CD4-positive, CD25-positive, alpha-beta regulatory T cell (primary cell): ENCODE results near the gene CST2. TPM values are rescaled to one million over a fixed set of nuclear protein-coding genes. Genes with fewer than 3 reads are reported as not detected.
"Not testable (repeated sequence)": the region's sequence is repeated elsewhere in the genome, so short reads cannot be mapped to it uniquely, and the experiment has no call there.

Source experiments
- ATAC-seq, 2 donors: fragments of 150-1000 bp; cut with Tn5 transposase; one replicate each; pipeline ENCODE4 v1.10.0; 2021; ENCODE audit warnings: low read depth in 2 of 2, moderate number of reproducible peaks in 2 of 2, moderate library complexity in 1 of 2
- DNase-seq, 3 donors: peaks; one replicate each; pipeline versions ENCODE4 v3.0.0 to v3.0.0-alpha.2; 2012 to 2022; ENCODE audit warnings: mixed read lengths in 1 of 3
- H3K27ac ChIP-seq: one replicate; pipeline ENCODE4 v1.7.0; 2013; ENCODE audit warnings: mild to moderate bottlenecking, low read length; ENCODE audit not compliant: insufficient read depth, poor library complexity, severe bottlenecking
- H3K27me3 ChIP-seq: one replicate; pipeline ENCODE4 v1.7.0; 2013; ENCODE audit warnings: low read length; ENCODE audit not compliant: control insufficient read depth, insufficient read depth
- H3K36me3 ChIP-seq: one replicate; pipeline ENCODE4 v1.7.0; 2013; ENCODE audit warnings: mild to moderate bottlenecking, low read length, moderate library complexity; ENCODE audit not compliant: control insufficient read depth, insufficient read depth
- H3K4me1 ChIP-seq: 2 replicates; pipeline ENCODE4 v1.7.0; 2013; ENCODE audit warnings: mild to moderate bottlenecking, low read length; ENCODE audit not compliant: insufficient read depth, control insufficient read depth, poor library complexity, severe bottlenecking
- H3K4me3 ChIP-seq: one replicate; pipeline ENCODE4 v1.7.0; 2013; ENCODE audit warnings: low read depth, mild to moderate bottlenecking, low read length, moderate library complexity
- H3K9me3 ChIP-seq, 2 experiments: 1 replicate in 1 of 2; 2 replicates in 1 of 2; pipeline ENCODE4 v1.7.0; 2013; ENCODE audit warnings: low read length in 2 of 2, mild to moderate bottlenecking in 1 of 2, moderate library complexity in 1 of 2; ENCODE audit not compliant: control insufficient read depth in 2 of 2
- H3K27ac Mint-ChIP-seq, 3 donors: one replicate each; pipeline ENCODE4 v1.8.0; 2020 to 2022; ENCODE audit warnings: mild to moderate bottlenecking in 3 of 3, mixed read lengths in 3 of 3, moderate library complexity in 2 of 3
- H3K27me3 Mint-ChIP-seq: one replicate; pipeline ENCODE4 v1.8.0; 2022; ENCODE audit warnings: mild to moderate bottlenecking, mixed read lengths
- H3K36me3 Mint-ChIP-seq: one replicate; pipeline ENCODE4 v1.8.0; 2020; ENCODE audit warnings: mixed read lengths
- H3K4me1 Mint-ChIP-seq, 4 donors: one replicate each; pipeline ENCODE4 v1.8.0; 2020 to 2022; ENCODE audit warnings: mixed read lengths in 4 of 4, mild to moderate bottlenecking in 1 of 4
- H3K4me3 Mint-ChIP-seq, 4 donors: one replicate each; pipeline ENCODE4 v1.8.0; 2020 to 2022; ENCODE audit warnings: mild to moderate bottlenecking in 4 of 4, mixed read lengths in 4 of 4, moderate library complexity in 3 of 4
- H3K9me3 Mint-ChIP-seq, 7 donors: one replicate each; pipeline ENCODE4 v1.8.0; 2020 to 2022; ENCODE audit warnings: mixed read lengths in 7 of 7, mild to moderate bottlenecking in 3 of 7, moderate library complexity in 2 of 7
- polyA plus RNA-seq, 4 donors: library from polyadenylated mRNA; unstranded; fragments of 300-500 nt; fragmentation: Illumina TruSeq; gene quantifications; one replicate each; pipeline ENCODE4 v1.2.3, GENCODE V29; 2021
- total RNA-seq: library from RNA; stranded (reverse); gene quantifications from one replicate; pipeline ENCODE4 v1.2.3, GENCODE V29; 2022

The CST2 gene
- total and polyA plus RNA-seq, 5 donors from 2014 or later = not detected

DNA sequence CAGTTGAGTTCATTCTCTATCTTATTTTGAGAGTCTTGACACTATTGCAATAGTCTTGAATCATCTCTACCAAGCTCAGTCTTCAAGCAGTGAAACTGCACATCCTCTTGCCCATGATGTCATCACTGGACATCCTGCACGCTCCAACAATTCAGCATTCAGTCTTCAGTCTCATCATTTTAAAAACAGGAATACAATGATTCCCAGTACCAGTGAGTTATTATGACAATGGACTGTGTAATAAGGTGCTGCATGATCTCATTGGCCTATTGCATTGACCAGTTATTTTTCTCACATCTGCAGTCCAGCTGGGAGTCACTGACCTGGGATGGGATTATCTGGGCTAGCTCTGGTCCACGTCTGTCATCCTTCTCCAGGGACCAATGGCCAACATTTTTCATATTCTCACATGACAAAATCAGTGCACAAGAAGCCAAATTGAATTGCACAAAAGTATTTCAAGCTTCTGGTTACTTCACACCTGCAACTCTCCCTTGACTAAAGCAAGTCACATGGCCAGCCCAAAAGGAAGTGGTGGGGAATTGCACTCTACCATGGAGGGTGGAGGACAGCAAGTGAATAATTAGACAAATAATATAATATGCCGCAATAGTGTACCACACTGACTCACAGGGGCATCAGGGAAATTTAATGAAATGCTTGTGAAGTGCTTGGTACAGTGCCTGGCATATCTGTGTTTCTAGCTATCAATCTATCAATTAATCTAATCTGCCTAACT, 6.4 kb upstream of the CST2 start:
- H3K27ac ChIP-seq = no peak overlapping the region
- H3K27me3 ChIP-seq = no peaks in the 10 kb centered on the region
- DNase-seq = no peak
- H3K27ac Mint-ChIP-seq = no peak overlapping the region
- H3K36me3 Mint-ChIP-seq = no peaks in the 10 kb centered on the region
- H3K4me3 ChIP-seq = no peak overlapping the region
- no peaks in the 10 kb centered on the region for H3K36me3 ChIP-seq
- H3K4me3 Mint-ChIP-seq = no peak overlapping the region
- no peaks in the 10 kb centered on the region for H3K9me3 ChIP-seq
- peaks cover 0 to 2% (median 0%) of the 10 kb centered on the region in 7 donors for H3K9me3 Mint-ChIP-seq
- H3K4me1 Mint-ChIP-seq = no peaks in the 10 kb centered on the region
- H3K27me3 Mint-ChIP-seq = peaks cover 1% of the 10 kb centered on the region
- no peak for ATAC-seq
- H3K4me1 ChIP-seq = no peaks in the 10 kb centered on the region

- not testable (repeated sequence) for H3K27me3 ChIP-seq, ATAC-seq, H3K36me3 Mint-ChIP-seq, H3K36me3 ChIP-seq, H3K4me1 ChIP-seq, H3K27me3 Mint-ChIP-seq, H3K4me3 ChIP-seq, DNase-seq, H3K9me3 Mint-ChIP-seq, H3K27ac ChIP-seq, H3K4me1 Mint-ChIP-seq, H3K27ac Mint-ChIP-seq, H3K4me3 Mint-ChIP-seq, H3K9me3 ChIP-seq
Measured at GRCh38 chr20:23831961-23832360, 5.4 kb upstream of the CST2 start.

DNA sequence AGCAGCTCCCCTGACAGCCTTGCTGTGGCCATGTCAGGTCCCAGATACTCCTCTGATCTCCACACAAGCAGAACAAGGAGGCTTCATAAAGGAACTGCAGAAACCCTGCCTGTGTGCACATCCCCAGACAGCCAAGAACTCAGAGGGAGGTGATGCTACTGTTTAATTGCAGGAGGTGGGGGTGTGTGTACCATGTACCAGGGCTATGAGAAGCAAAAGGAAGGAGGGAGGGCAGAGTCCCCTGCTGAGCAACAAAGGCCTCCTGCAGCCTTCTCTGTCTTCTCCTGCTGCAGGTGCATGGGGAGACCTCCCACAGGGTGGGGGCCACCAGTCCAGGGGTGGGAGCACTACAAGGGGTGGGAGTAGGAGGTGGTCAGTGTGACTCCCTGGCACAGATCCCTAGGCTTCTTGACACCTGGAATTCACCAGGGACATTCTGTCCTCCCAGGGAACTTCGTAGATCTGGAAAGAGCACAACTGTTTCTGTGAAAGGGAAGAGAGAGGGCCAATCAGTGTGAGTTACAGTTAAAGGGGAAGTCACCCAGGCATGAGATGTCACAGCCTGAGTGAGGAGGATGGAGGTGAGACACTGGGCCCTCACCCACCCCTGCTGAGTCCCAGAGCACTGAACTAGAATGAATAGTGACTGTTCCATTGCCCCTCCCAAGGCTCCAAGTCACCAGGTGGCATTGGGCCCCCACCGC, 2.8 kb downstream of the CST2 start:
- H3K36me3 ChIP-seq = no peaks in the 10 kb centered on the region
- Mint-ChIP-seq H3K4me3 (no peak overlapping the region), H3K27ac (no peak overlapping the region), H3K4me1 (peaks cover 0 to 2% (median 0%) of the 10 kb centered on the region in 4 donors), H3K27me3 (no peaks in the 10 kb centered on the region), H3K36me3 (no peaks in the 10 kb centered on the region), H3K9me3 (peaks cover 0 to 1% (median 0%) of the 10 kb centered on the region in 7 donors)
- ATAC-seq = no peak
- H3K4me1 ChIP-seq = no peaks in the 10 kb centered on the region
- H3K9me3 ChIP-seq = no peaks in the 10 kb centered on the region
- no peaks in the 10 kb centered on the region for H3K27me3 ChIP-seq
- no peak overlapping the region for H3K4me3 ChIP-seq
- no peak overlapping the region for H3K27ac ChIP-seq
- DNase-seq = no peak

DNA sequence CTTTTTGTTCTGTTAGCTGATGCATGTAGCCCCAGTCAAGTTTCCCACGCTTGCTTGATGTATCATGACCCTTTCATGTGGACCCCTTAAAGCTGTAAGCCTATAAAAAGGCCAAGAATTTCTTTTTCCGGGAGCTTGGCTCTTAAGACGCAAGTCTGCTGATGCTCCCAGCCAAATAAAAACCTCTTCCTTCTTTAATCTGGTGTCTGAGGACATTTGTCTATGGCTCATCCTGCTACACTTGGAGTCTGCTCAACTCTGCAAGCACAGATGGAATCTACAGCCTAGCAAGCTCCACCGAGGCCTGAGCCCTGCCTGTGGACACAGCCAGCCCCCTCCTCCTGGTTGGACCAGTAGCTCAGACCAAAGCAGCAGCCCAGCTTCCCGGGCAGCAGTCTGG, 3.4 kb downstream of the CST2 start:
- Mint-ChIP-seq H3K27ac (no peak overlapping the region), H3K36me3 (no peaks in the 10 kb centered on the region), H3K9me3 (peaks cover 0 to 1% (median 0%) of the 10 kb centered on the region in 7 donors), H3K27me3 (no peaks in the 10 kb centered on the region), H3K4me1 (peaks cover 0 to 2% (median 0%) of the 10 kb centered on the region in 4 donors), H3K4me3 (no peak overlapping the region)
- no peaks in the 10 kb centered on the region for H3K4me1 ChIP-seq
- H3K36me3 ChIP-seq = no peaks in the 10 kb centered on the region
- ATAC-seq (no peak), DNase-seq (no peak)
- H3K27me3 ChIP-seq = no peaks in the 10 kb centered on the region
- no peak overlapping the region for H3K27ac ChIP-seq
- no peaks in the 10 kb centered on the region for H3K9me3 ChIP-seq
- H3K4me3 ChIP-seq = no peak overlapping the region

DNA sequence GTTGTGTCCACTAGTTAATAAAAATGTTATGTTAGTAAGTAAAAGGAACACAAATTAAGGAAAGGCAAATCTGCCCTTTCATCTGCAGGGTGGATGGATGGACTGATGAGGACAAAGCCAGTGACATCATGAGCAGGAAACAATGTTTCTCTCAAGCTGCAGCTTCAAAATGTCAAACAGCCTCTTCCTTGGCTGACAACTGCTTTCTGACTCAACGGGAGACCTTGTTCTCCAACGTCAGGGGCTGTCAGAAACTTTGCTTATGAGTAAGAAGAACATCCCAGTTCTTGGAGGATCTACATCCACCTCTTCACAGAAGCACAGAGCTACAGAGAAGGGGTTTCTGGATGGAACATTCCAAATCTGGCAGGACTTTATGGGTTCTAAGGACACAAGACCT, 6.0 kb downstream of the CST2 start:
- H3K27me3 ChIP-seq = no peaks in the 10 kb centered on the region
- Mint-ChIP-seq H3K9me3 (peaks cover 0 to 1% (median 0%) of the 10 kb centered on the region in 7 donors), H3K27me3 (peaks cover 2% of the 10 kb centered on the region), H3K4me1 (peaks cover 0 to 2% (median 0%) of the 10 kb centered on the region in 4 donors), H3K36me3 (no peaks in the 10 kb centered on the region), H3K4me3 (no peak overlapping the region), H3K27ac (no peak overlapping the region)
- no peak overlapping the region for H3K27ac ChIP-seq
- no peaks in the 10 kb centered on the region for H3K36me3 ChIP-seq
- DNase-seq (no peak), ATAC-seq (no peak)
- no peak overlapping the region for H3K4me3 ChIP-seq
- no peaks in the 10 kb centered on the region for H3K9me3 ChIP-seq
- no peaks in the 10 kb centered on the region for H3K4me1 ChIP-seq

DNA sequence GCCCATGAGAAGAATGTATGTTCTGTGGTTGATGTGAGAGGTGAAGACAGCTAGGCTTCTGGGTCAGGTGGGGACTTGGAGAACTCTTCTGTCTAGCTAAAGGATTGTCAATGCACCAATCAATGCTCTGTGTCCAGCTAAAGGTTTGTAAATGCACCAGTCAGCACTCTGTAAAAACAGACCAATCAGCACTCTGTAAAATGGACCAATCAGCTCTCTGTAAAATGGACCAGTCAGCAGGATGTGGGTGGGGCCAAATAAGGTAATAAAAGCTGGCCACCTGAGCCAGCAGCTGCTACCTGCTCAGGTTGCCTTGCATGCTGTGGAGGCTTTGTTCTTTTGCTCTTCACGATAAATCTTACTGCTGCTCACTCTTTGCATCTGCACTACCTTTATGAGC, 15.0 kb downstream of the CST2 start:
- not testable (repeated sequence) for H3K36me3 ChIP-seq, H3K27ac Mint-ChIP-seq, H3K36me3 Mint-ChIP-seq, H3K9me3 ChIP-seq, DNase-seq, H3K9me3 Mint-ChIP-seq, H3K27ac ChIP-seq, H3K4me3 ChIP-seq, H3K27me3 ChIP-seq, H3K4me1 Mint-ChIP-seq, H3K4me1 ChIP-seq, ATAC-seq, H3K4me3 Mint-ChIP-seq
- peaks cover 15% of the 10 kb centered on the region for H3K27me3 Mint-ChIP-seq

- H3K36me3 Mint-ChIP-seq, H3K27ac Mint-ChIP-seq, H3K27me3 ChIP-seq, H3K9me3 ChIP-seq, ATAC-seq, H3K4me1 ChIP-seq, DNase-seq, H3K9me3 Mint-ChIP-seq, H3K4me1 Mint-ChIP-seq, H3K36me3 ChIP-seq, H3K4me3 ChIP-seq, H3K4me3 Mint-ChIP-seq, H3K27ac ChIP-seq: not testable (repeated sequence)
- H3K27me3 Mint-ChIP-seq = peaks cover 11% of the 10 kb centered on the region
Measured at GRCh38 chr20:23810349-23810748, 16.2 kb downstream of the CST2 start.

GRCh38 chr20:23800865-23801264, 25.7 kb downstream of the CST2 start:
- H3K27me3 ChIP-seq = no peaks in the 10 kb centered on the region
- H3K4me1 Mint-ChIP-seq = no peaks in the 10 kb centered on the region

More at GRCh38 chr20:23800865-23801264, 25.7 kb downstream of the CST2 start:
- H3K4me3 ChIP-seq = no peak overlapping the region
- Mint-ChIP-seq H3K27me3 (no peaks in the 10 kb centered on the region), H3K36me3 (no peaks in the 10 kb centered on the region), H3K27ac (no peak overlapping the region), H3K4me3 (no peak overlapping the region), H3K9me3 (peaks cover 0 to 2% (median 0%) of the 10 kb centered on the region in 7 donors)
- ATAC-seq (no peak), DNase-seq (no peak)
- H3K36me3 ChIP-seq = no peaks in the 10 kb centered on the region
- H3K27ac ChIP-seq = no peak overlapping the region
- H3K9me3 ChIP-seq = no peaks in the 10 kb centered on the region
- no peaks in the 10 kb centered on the region for H3K4me1 ChIP-seq
